ENCODE results near the gene ARPC1B.
"Not testable (repeated sequence)": the region's sequence is repeated elsewhere in the genome, so short reads cannot be mapped to it uniquely, and the experiment has no call there.

The ARPC1B gene

GRCh38 chr7:99369767-99370391, 4.7 kb upstream of the ARPC1B start:
- DNase-seq = no peak

GRCh38 chr7:99371376-99371920, 3.1 kb upstream of the ARPC1B start:
- no peak for DNase-seq

- no peak for DNase-seq
These were observed 2.0 kb upstream of the ARPC1B start for GRCh38 chr7:99372275-99373090.

- DNase-seq = no peak
These were observed 1.2 kb upstream of the ARPC1B start for GRCh38 chr7:99373091-99374066.

GRCh38 chr7:99375070-99375807, 709 bp downstream of the ARPC1B start:
- peak; percentile 72 for DNase-seq

- peak; percentile 77 for DNase-seq
These were observed 4.6 kb downstream of the ARPC1B start for GRCh38 chr7:99379043-99379577.

GRCh38 chr7:99379693-99380031, 5.1 kb downstream of the ARPC1B start:
- DNase-seq = not testable (repeated sequence)

GRCh38 chr7:99380032-99380822, 5.7 kb downstream of the ARPC1B start:
- DNase-seq = peak; percentile 63

GRCh38 chr7:99380823-99381663, 6.5 kb downstream of the ARPC1B start:
- peak; percentile 95 for DNase-seq

GRCh38 chr7:99381664-99382075, 7.1 kb downstream of the ARPC1B start:
- no peak for DNase-seq

GRCh38 chr7:99383203-99383602, 8.7 kb downstream of the ARPC1B start:
- DNase-seq = no peak

- DNase-seq = no peak
These were observed 9.4 kb downstream of the ARPC1B start for GRCh38 chr7:99383791-99384370.

GRCh38 chr7:99384523-99384922, 10.0 kb downstream of the ARPC1B start:
- no peak for DNase-seq

GRCh38 chr7:99385564-99385963, 11.0 kb downstream of the ARPC1B start:
- DNase-seq = no peak

- DNase-seq = peak; percentile 62
These were observed 12.2 kb downstream of the ARPC1B start for GRCh38 chr7:99386584-99387238.

GRCh38 chr7:99387239-99387635, 12.7 kb downstream of the ARPC1B start:
- not testable (repeated sequence) for DNase-seq

GRCh38 chr7:99387912-99388311, 13.4 kb downstream of the ARPC1B start:
- no peak for DNase-seq

GRCh38 chr7:99389772-99390171, 15.2 kb downstream of the ARPC1B start:
- DNase-seq = no peak

GRCh38 chr7:99390941-99391602, 16.5 kb downstream of the ARPC1B start:
- DNase-seq = no peak
